Measurements from ENCODE around the gene HTT.

Gene HTT

GRCh38 chr4:3035674-3036073 lies 38.8 kb upstream of the HTT start:
- no peaks in the 10 kb centered on the region for H3K4me1 ChIP-seq
- H3K27ac ChIP-seq, result no peak overlapping the region
- H3K4me3 ChIP-seq (ENCODE audit: low read depth, low read length), result no peak overlapping the region
- no peak overlapping the region for H2AFZ ChIP-seq
- no peaks in the 10 kb centered on the region for H3K27me3 ChIP-seq (ENCODE audit: control insufficient read depth, insufficient read depth, low read length)
- no peaks in the 10 kb centered on the region for H3K79me2 ChIP-seq
- TF ChIP-seq, protein P1, sequence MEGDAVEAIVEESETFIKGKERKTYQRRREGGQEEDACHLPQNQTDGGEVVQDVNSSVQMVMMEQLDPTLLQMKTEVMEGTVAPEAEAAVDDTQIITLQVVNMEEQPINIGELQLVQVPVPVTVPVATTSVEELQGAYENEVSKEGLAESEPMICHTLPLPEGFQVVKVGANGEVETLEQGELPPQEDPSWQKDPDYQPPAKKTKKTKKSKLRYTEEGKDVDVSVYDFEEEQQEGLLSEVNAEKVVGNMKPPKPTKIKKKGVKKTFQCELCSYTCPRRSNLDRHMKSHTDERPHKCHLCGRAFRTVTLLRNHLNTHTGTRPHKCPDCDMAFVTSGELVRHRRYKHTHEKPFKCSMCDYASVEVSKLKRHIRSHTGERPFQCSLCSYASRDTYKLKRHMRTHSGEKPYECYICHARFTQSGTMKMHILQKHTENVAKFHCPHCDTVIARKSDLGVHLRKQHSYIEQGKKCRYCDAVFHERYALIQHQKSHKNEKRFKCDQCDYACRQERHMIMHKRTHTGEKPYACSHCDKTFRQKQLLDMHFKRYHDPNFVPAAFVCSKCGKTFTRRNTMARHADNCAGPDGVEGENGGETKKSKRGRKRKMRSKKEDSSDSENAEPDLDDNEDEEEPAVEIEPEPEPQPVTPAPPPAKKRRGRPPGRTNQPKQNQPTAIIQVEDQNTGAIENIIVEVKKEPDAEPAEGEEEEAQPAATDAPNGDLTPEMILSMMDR (IDR thresholded peaks at IDR 0.05), result no peak
- no peaks in the 10 kb centered on the region for H3K9me3 ChIP-seq (ENCODE audit: control insufficient read depth, low read length)
- no peak overlapping the region for H3K9ac ChIP-seq
- no peak overlapping the region for H3K4me2 ChIP-seq (ENCODE audit: low read length)
- no peaks in the 10 kb centered on the region for H3K36me3 ChIP-seq (ENCODE audit: control insufficient read depth, insufficient read depth, low read length)

- no peaks in the 10 kb centered on the region for H3K36me3 ChIP-seq (ENCODE audit: control insufficient read depth, insufficient read depth, low read length)
- TF ChIP-seq, protein P1 (IDR thresholded peaks at IDR 0.05), result no peak
These were observed 38.1 kb upstream of the HTT start for GRCh38 chr4:3036131-3036952.

GRCh38 chr4:3037957-3038461 lies 36.5 kb upstream of the HTT start:
- no peaks in the 10 kb centered on the region for H3K4me1 ChIP-seq
- H3K36me3 ChIP-seq (ENCODE audit: control insufficient read depth, insufficient read depth, low read length), result no peaks in the 10 kb centered on the region
- H3K4me3 ChIP-seq (ENCODE audit: low read depth, low read length), result no peak overlapping the region
- H3K79me2 ChIP-seq, result no peaks in the 10 kb centered on the region
- no peaks in the 10 kb centered on the region for H3K9me3 ChIP-seq (ENCODE audit: control insufficient read depth, low read length)
- no peaks in the 10 kb centered on the region for H3K27me3 ChIP-seq (ENCODE audit: control insufficient read depth, insufficient read depth, low read length)
- no peak overlapping the region for H3K27ac ChIP-seq
- TF ChIP-seq, protein P1 (IDR thresholded peaks at IDR 0.05), result no peak
- H3K4me2 ChIP-seq (ENCODE audit: low read length), result no peak overlapping the region
- no peak overlapping the region for H3K9ac ChIP-seq
- no peak overlapping the region for H2AFZ ChIP-seq

More at GRCh38 chr4:3036131-3036952, 38.1 kb upstream of the HTT start:
- H3K4me1 ChIP-seq, result no peaks in the 10 kb centered on the region
- no peak overlapping the region for H3K4me2 ChIP-seq (ENCODE audit: low read length)
- H3K9ac ChIP-seq, result no peak overlapping the region
- no peaks in the 10 kb centered on the region for H3K27me3 ChIP-seq (ENCODE audit: control insufficient read depth, insufficient read depth, low read length)
- H2AFZ ChIP-seq, result no peak overlapping the region
- no peak overlapping the region for H3K4me3 ChIP-seq (ENCODE audit: low read depth, low read length)
- H3K79me2 ChIP-seq, result no peaks in the 10 kb centered on the region
- H3K9me3 ChIP-seq (ENCODE audit: control insufficient read depth, low read length), result no peaks in the 10 kb centered on the region
- no peak overlapping the region for H3K27ac ChIP-seq

DNA sequence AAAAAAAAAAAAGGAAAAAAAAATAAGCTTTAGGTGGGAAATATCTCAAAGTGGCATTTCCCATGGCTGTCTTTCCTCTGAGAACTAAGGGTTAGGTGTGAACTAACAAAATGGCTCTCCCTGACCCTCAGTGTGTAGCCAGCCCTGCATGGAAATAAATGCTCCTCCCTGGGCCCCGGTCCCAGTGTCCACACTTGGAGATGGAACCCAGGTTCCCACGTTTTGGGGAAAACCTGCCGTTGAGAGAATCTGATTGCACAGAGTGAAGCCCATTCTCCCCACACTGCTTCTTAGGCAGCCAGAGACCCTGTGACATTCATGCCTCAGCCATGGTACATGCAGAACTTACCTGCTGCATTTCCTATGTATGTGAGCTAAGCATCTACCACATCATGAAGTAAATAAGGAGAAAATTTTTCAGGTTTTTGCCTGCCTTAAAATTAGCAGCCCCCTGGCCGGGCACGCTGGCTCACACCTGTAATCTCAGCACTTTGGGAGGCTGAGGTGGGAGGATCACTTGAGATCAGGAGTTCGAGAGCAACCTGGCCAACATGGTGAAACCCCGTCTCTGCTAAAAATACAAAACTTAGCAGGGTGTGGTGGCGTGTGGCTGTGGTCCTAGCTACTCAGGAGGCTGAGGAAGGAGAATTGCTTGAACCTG lies 34.6 kb upstream of the HTT start:
- TF ChIP-seq, protein P1 (IDR thresholded peaks at IDR 0.05), result no peak
- H3K9me3 ChIP-seq (ENCODE audit: control insufficient read depth, low read length), result no peaks in the 10 kb centered on the region
- H3K79me2 ChIP-seq, result no peaks in the 10 kb centered on the region
- no peak overlapping the region for H3K4me3 ChIP-seq (ENCODE audit: low read depth, low read length)
- H2AFZ ChIP-seq, result no peak overlapping the region
- no peaks in the 10 kb centered on the region for H3K27me3 ChIP-seq (ENCODE audit: control insufficient read depth, insufficient read depth, low read length)
- H3K4me1 ChIP-seq, result no peaks in the 10 kb centered on the region
- H3K36me3 ChIP-seq (ENCODE audit: control insufficient read depth, insufficient read depth, low read length), result no peaks in the 10 kb centered on the region
- no peak overlapping the region for H3K27ac ChIP-seq
- H3K9ac ChIP-seq, result no peak overlapping the region
- no peak overlapping the region for H3K4me2 ChIP-seq (ENCODE audit: low read length)
